ENCODE measurements around the gene VIPR2.

The VIPR2 gene

GRCh38 chr7:159032322-159032721 lies 112.3 kb downstream of the VIPR2 start:
- H3K4me1 ChIP-seq (ENCODE audit: low read length): no peaks in the 10 kb centered on the region
- no peak overlapping the region for H3K9ac ChIP-seq (ENCODE audit: low read length)
- H3K27ac ChIP-seq (ENCODE audit: low read length): no peak overlapping the region
- H3K27me3 ChIP-seq (replicated peaks; ENCODE audit: insufficient read depth, low read length): 0 out of 2 replicates have a peak, but pooled peaks cover 3% of the 10 kb centered on the region
- H3K79me2 ChIP-seq (ENCODE audit: low read length): no peaks in the 10 kb centered on the region
- no peaks in the 10 kb centered on the region for H3K36me3 ChIP-seq (replicated peaks; ENCODE audit: insufficient read depth, low read length)
- H3K4me2 ChIP-seq (ENCODE audit: low read depth, low read length): no peak overlapping the region
- no peak overlapping the region for H2AFZ ChIP-seq (ENCODE audit: low read length)
- TF ChIP-seq, protein P1, sequence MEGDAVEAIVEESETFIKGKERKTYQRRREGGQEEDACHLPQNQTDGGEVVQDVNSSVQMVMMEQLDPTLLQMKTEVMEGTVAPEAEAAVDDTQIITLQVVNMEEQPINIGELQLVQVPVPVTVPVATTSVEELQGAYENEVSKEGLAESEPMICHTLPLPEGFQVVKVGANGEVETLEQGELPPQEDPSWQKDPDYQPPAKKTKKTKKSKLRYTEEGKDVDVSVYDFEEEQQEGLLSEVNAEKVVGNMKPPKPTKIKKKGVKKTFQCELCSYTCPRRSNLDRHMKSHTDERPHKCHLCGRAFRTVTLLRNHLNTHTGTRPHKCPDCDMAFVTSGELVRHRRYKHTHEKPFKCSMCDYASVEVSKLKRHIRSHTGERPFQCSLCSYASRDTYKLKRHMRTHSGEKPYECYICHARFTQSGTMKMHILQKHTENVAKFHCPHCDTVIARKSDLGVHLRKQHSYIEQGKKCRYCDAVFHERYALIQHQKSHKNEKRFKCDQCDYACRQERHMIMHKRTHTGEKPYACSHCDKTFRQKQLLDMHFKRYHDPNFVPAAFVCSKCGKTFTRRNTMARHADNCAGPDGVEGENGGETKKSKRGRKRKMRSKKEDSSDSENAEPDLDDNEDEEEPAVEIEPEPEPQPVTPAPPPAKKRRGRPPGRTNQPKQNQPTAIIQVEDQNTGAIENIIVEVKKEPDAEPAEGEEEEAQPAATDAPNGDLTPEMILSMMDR (IDR thresholded peaks at IDR 0.05; ENCODE audit: low read length): no peak
- no peak for TF ChIP-seq EZH2phosphoT487 (IDR thresholded peaks at IDR 0.05; ENCODE audit: low read length)
- TF ChIP-seq EZH2 (optimal IDR thresholded peaks at IDR 0.05; ENCODE audit: low read depth, low read length): no peak
- no peak overlapping the region for H3K4me3 ChIP-seq (ENCODE audit: low read length)
- no peaks in the 10 kb centered on the region for H4K20me1 ChIP-seq (ENCODE audit: insufficient read depth, low read length)
- DNase-seq: no peak
- no peaks in the 10 kb centered on the region for H3K9me3 ChIP-seq (replicated peaks; ENCODE audit: insufficient read depth, low read length)
- no peaks in the 10 kb centered on the region for H3F3A ChIP-seq (ENCODE audit: insufficient read depth, low read length)
- no peaks in the 10 kb centered on the region for H3K9me2 ChIP-seq (replicated peaks; ENCODE audit: insufficient read depth, low read length)

DNA sequence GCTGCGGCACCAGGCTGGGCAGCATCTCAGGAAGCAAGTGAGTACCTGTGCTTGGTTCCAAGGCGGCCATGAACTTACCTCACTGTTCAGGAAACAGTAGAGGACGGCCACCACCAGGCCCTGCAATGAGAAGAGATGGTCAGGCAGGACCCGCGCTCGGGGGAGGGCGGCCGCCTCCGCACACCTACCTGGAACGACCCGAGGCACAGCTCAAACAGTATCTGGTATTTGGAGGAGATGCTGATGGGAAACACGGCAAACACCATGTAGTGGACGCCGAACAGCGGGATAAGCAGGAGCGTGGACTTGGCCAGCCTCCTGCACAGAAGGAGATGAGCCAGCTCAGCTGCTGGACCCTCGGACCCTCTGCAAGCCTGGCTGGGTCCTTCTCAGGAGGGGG lies 112.9 kb downstream of the VIPR2 start:
- H2AFZ ChIP-seq (ENCODE audit: low read length): no peak overlapping the region
- TF ChIP-seq EZH2phosphoT487 (IDR thresholded peaks at IDR 0.05; ENCODE audit: low read length): no peak
- H3K9me2 ChIP-seq (replicated peaks; ENCODE audit: insufficient read depth, low read length): no peaks in the 10 kb centered on the region
- H3K9me3 ChIP-seq (replicated peaks; ENCODE audit: insufficient read depth, low read length): no peaks in the 10 kb centered on the region
- H3K4me3 ChIP-seq (ENCODE audit: low read length): no peak overlapping the region
- H3K79me2 ChIP-seq (ENCODE audit: low read length): no peaks in the 10 kb centered on the region
- no peak overlapping the region for H3K27ac ChIP-seq (ENCODE audit: low read length)
- H3F3A ChIP-seq (ENCODE audit: insufficient read depth, low read length): no peaks in the 10 kb centered on the region
- H4K20me1 ChIP-seq (ENCODE audit: insufficient read depth, low read length): no peaks in the 10 kb centered on the region
- H3K4me1 ChIP-seq (ENCODE audit: low read length): no peaks in the 10 kb centered on the region
- peaks cover 3% of the 10 kb centered on the region; the same call in 1 of the 2 replicates for H3K27me3 ChIP-seq (replicated peaks; ENCODE audit: insufficient read depth, low read length)
- no peaks in the 10 kb centered on the region for H3K36me3 ChIP-seq (replicated peaks; ENCODE audit: insufficient read depth, low read length)
- no peak overlapping the region for H3K9ac ChIP-seq (ENCODE audit: low read length)
- no peak overlapping the region for H3K4me2 ChIP-seq (ENCODE audit: low read depth, low read length)
- no peak for DNase-seq

DNA sequence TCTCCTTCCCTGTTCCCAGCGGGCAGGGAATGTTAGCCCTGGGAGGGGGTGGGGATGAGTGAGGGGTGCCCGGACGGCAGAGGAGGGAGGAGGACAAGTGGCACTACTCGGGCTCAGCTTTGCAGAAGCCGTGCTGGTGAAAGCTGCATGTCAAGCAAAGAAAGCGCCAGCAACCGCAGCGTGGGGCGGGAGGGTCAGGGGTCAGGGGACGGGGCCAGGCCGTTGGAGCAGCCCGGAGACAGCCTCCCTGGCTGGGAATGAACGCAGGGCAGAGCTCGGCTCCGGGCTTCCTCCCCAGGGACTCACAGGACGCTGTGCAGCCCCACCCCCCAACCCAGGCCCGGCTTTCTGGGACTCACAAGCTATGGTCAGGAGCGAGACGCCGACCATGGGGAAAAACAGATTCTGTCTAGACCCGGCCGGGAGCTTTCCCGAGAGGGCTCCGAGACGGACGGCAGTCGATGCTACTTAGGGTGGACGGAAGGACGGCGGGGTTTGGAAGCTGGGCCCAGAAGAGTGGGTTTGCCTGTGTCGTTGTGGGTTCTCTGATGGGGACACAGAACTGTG lies 113.4 kb downstream of the VIPR2 start:
- peak overlapping the region; percentile 28; the same call in 1 of the 2 replicates for H3K9ac ChIP-seq (ENCODE audit: low read length)
- H3K27me3 ChIP-seq (replicated peaks; ENCODE audit: insufficient read depth, low read length): peaks cover 3% of the 10 kb centered on the region; the same call in 1 of the 2 replicates

More for the DNA sequence above, 113.4 kb downstream of the VIPR2 start:
- H3K9me2 ChIP-seq (replicated peaks; ENCODE audit: insufficient read depth, low read length): no peaks in the 10 kb centered on the region
- no peak for DNase-seq
- H4K20me1 ChIP-seq (ENCODE audit: insufficient read depth, low read length): no peaks in the 10 kb centered on the region
- H3F3A ChIP-seq (ENCODE audit: insufficient read depth, low read length): no peaks in the 10 kb centered on the region
- H3K9me3 ChIP-seq (replicated peaks; ENCODE audit: insufficient read depth, low read length): no peaks in the 10 kb centered on the region
- H3K4me1 ChIP-seq (ENCODE audit: low read length): no peaks in the 10 kb centered on the region
- no peaks in the 10 kb centered on the region for H3K36me3 ChIP-seq (replicated peaks; ENCODE audit: insufficient read depth, low read length)
- peak overlapping the region; percentile 51 for H2AFZ ChIP-seq (ENCODE audit: low read length)
- peak overlapping the region; percentile 80 for H3K4me2 ChIP-seq (ENCODE audit: low read depth, low read length)
- H3K79me2 ChIP-seq (ENCODE audit: low read length): no peaks in the 10 kb centered on the region
- H3K27ac ChIP-seq (ENCODE audit: low read length): no peak overlapping the region
- peak overlapping the region; percentile 51 for H3K4me3 ChIP-seq (ENCODE audit: low read length)
- TF ChIP-seq, protein P1 (IDR thresholded peaks at IDR 0.05; ENCODE audit: low read length): no peak
- TF ChIP-seq EZH2 (optimal IDR thresholded peaks at IDR 0.05; ENCODE audit: low read depth, low read length) (no peak), EZH2phosphoT487 (IDR thresholded peaks at IDR 0.05; ENCODE audit: low read length) (no peak)

Measured in MM.1S (cell line).